Measurements from ENCODE around the gene PSMC2. TPM values are rescaled to one million over a fixed set of nuclear protein-coding genes. Genes with fewer than 3 reads are reported as not detected.

The PSMC2 gene
- total and polyA plus RNA-seq, 12 donors, result 74.5 to 355 (median 124) TPM

DNA sequence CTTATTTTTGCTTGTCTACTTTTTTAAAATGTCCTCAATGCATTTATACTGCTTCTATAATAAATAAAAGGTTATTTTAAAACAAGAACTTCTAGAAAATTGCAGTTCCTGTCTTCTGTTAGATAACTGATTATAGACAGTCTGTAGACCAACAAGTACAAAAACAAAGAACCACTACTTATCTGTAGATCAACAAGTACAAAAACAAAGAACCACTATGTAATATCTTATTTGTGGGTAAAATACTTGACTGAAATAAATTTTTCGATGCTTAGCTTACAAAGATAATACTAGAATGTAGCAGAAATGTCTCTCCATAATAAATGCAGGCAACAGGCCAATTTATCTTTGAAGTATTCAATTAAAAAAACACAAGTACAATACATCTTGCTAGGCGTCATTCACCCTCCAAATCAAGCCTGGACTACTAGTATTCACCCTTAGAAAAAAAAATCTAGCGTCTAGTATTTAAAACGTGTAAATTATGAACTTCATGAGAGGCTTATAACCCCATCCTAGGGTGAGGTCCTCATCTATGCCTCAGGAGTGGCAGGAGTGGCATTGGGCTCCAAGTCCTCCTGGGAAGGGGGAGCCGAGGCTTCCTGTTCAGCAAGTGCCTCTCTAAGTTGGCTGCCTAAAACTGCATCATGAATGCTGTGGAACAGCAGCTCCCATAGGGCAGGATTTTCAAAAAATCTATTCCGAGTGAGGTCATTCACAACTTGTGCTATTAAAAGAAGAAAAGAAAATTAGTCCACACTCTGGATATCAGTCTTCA lies 26.6 kb downstream of the PSMC2 start:
- Histone ChIP-seq H3K36me3 (replicated peaks in 1 of 2) (peaks cover 0 to 8% of the 10 kb centered on the region in 2 donors), H3K9me3 (replicated peaks in 1 of 3) (no peaks in the 10 kb centered on the region), H3K4me1 (replicated peaks in 1 of 2) (no peaks in the 10 kb centered on the region), H3K27me3 (no peaks in the 10 kb centered on the region), H3K4me3 (no peak overlapping the region), H3K27ac (no peak overlapping the region)
- 54 to 60% (median 59%) methylated on average over 6 of the region's 6 CpGs for WGBS, 4 donors
- DNase-seq, result no peak
- intact Hi-C loops (cut with DNase I), result no loop called here
- no peak for TF ChIP-seq POLR2A (IDR thresholded peaks at IDR 0.05)
- TF ChIP-seq, protein P1, sequence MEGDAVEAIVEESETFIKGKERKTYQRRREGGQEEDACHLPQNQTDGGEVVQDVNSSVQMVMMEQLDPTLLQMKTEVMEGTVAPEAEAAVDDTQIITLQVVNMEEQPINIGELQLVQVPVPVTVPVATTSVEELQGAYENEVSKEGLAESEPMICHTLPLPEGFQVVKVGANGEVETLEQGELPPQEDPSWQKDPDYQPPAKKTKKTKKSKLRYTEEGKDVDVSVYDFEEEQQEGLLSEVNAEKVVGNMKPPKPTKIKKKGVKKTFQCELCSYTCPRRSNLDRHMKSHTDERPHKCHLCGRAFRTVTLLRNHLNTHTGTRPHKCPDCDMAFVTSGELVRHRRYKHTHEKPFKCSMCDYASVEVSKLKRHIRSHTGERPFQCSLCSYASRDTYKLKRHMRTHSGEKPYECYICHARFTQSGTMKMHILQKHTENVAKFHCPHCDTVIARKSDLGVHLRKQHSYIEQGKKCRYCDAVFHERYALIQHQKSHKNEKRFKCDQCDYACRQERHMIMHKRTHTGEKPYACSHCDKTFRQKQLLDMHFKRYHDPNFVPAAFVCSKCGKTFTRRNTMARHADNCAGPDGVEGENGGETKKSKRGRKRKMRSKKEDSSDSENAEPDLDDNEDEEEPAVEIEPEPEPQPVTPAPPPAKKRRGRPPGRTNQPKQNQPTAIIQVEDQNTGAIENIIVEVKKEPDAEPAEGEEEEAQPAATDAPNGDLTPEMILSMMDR (IDR thresholded peaks at IDR 0.05), result no peak

DNA sequence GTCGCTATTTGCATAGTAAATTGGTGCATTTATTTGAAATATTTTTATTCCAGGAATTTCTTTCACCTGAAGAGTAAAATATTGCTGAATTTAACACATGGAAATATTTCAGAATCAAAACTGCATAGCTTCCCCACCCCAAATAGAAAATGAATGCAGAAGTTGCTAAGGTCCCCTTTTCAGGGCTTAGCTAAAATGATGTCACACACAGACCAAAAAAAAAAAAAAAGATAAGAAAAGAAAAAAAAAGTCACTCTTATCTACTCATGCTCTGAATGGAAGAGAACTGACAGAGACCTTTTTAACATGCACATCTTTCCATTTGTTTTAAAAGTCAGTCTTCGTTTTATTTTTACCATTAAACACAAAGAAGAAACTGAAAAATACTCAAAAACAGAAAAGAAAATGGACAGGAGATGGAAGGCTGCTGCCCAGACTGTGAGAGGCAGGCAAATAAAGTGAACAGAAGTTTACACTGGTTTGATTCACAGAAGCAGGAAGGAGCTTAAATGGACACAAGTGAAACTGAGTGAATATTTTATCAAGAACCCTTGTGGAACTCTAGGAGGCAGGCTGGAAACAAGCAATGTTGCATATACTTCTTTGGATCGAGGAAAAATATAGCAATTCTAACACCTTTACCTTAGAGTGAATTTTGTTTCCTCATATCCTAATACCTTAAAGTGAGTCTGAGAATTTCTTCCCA lies 32.0 kb downstream of the PSMC2 start:
- WGBS, 4 donors, result 56 to 67% (median 64%) methylated on average over 3 of the region's 3 CpGs
- Histone ChIP-seq H3K36me3 (replicated peaks in 1 of 2) (no peaks in the 10 kb centered on the region), H3K27me3 (no peaks in the 10 kb centered on the region), H3K4me3 (no peak overlapping the region), H3K9me3 (replicated peaks in 1 of 3) (no peaks in the 10 kb centered on the region), H3K27ac (no peak overlapping the region), H3K4me1 (replicated peaks in 1 of 2) (no peaks in the 10 kb centered on the region)
- no peak for DNase-seq
- intact Hi-C loops (cut with DNase I), result no loop called here
- TF ChIP-seq POLR2A (IDR thresholded peaks at IDR 0.05), result no peak

DNA sequence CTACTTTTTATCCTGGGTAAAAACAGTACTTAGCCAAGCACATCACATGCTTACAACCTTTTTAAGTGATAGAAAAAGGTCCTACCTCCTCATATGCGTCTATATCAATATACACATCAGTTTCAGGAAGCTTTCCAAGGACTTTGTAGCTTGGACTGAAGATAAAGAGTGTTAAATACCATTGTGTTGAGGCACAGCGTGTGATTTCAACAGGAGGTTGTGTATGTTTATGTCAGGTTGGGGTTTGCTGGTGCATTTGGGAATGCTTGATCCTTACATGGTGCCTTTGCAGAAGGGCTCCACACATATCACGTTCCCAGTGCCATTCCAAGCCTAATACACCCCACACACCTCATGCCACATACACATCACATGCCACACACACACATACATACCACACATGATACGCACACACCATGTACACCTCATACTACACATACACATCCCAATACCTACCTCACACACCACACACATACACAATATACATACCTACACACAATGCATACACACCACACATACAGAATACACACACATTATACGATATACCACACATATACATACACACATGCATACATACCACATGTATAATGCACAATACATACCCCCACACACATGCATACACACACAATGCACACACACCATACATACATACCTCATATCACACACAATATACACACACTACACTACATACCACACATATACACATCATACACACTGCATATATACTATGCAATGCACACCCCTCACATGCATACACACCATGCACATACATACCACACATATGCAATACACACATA lies 33.1 kb downstream of the PSMC2 start:
- intact Hi-C loops (cut with DNase I), result no loop called here
- H3K27ac ChIP-seq, result no peak overlapping the region
- no peak overlapping the region for H3K4me3 ChIP-seq
- no peaks in the 10 kb centered on the region for H3K9me3 ChIP-seq (replicated peaks in 1 of 3)
- no peaks in the 10 kb centered on the region for H3K4me1 ChIP-seq (replicated peaks in 1 of 2)
- TF ChIP-seq, protein P1 (IDR thresholded peaks at IDR 0.05), result no peak
- TF ChIP-seq POLR2A (IDR thresholded peaks at IDR 0.05), result no peak
- 65 to 79% (median 71%) methylated on average over 5 of the region's 5 CpGs for WGBS, 4 donors
- no peak for DNase-seq
- no peaks in the 10 kb centered on the region for H3K36me3 ChIP-seq (replicated peaks in 1 of 2)
- H3K27me3 ChIP-seq, result no peaks in the 10 kb centered on the region

DNA sequence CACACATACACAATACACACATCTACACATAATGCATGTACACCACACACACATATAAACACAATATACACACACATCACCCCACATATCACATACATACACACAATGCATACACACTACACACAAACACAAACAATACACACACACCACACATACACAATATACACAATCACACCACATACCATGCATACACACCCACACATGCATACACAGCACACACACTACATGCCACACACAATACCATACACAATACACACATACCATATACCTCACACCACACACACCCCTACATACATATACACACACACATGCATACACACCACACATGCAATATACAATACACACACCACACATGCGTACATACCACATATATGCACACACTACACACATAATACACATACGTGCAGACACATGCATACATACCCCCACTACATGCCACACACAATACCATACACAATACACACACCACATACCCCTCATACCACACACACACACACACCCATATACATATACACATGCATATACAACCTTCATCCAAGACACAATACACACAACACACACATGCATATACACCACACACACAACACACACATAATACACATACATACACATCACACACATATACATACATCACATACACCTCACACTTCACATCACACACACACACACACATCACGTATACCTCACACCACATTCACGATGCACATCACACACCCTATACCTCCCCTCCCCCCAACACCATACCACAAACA lies 34.0 kb downstream of the PSMC2 start:
- DNase-seq, result no peak
- Histone ChIP-seq H3K27ac (no peak overlapping the region), H3K9me3 (replicated peaks in 1 of 3) (no peaks in the 10 kb centered on the region), H3K4me1 (replicated peaks in 1 of 2) (no peaks in the 10 kb centered on the region), H3K27me3 (no peaks in the 10 kb centered on the region), H3K4me3 (no peak overlapping the region), H3K36me3 (replicated peaks in 1 of 2) (no peaks in the 10 kb centered on the region)
- TF ChIP-seq, protein P1 (IDR thresholded peaks at IDR 0.05), result no peak
- no peak for TF ChIP-seq POLR2A (IDR thresholded peaks at IDR 0.05)
- intact Hi-C loops (cut with DNase I), result no loop called here
- 81 to 87% (median 85%) methylated on average over 4 of the region's 4 CpGs for WGBS, 4 donors
